C4-2B (cell line): ENCODE data around the gene FCN2.

Source experiments
- ZFX ChIP-seq: fragments of 450-650 bp; IDR thresholded peaks from 2 replicates; pipeline ENCODE4 v1.6.1; 2017
- TF ChIP-seq, protein P1 (sequence below): fragments of 450-650 bp; conservative IDR thresholded peaks from 2 replicates; pipeline ENCODE4 v1.5.1; 2017; ENCODE audit warnings: mild to moderate bottlenecking

DNA sequence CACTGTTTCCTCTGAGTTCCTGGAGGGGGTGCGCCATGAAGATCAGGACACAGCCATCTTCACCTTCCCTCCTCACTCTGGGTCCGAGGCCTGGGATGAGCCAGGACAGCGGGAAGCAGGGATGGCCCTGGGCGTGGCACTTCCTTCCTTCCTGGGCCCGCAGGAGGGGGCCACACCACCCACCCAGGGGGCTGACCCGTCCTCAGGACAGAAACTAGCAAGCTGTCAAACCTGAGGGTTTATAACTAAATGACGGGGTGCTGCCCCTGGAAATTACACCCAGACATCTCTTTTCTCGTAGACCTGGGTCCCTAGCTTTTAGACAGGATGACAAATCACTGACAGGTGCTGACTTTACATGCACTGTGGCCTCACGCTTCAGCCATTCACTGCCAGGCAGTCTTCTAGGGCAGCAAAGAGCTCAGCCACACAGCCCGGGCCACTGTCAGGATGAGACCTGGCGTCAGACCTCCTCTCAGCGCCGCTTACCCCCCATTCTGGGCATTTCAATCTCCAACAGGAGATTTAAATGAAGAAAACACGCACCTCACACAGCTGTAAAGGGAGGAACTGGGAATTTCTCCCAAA, 8.1 kb downstream of the FCN2 start:
- TF ChIP-seq, protein P1, sequence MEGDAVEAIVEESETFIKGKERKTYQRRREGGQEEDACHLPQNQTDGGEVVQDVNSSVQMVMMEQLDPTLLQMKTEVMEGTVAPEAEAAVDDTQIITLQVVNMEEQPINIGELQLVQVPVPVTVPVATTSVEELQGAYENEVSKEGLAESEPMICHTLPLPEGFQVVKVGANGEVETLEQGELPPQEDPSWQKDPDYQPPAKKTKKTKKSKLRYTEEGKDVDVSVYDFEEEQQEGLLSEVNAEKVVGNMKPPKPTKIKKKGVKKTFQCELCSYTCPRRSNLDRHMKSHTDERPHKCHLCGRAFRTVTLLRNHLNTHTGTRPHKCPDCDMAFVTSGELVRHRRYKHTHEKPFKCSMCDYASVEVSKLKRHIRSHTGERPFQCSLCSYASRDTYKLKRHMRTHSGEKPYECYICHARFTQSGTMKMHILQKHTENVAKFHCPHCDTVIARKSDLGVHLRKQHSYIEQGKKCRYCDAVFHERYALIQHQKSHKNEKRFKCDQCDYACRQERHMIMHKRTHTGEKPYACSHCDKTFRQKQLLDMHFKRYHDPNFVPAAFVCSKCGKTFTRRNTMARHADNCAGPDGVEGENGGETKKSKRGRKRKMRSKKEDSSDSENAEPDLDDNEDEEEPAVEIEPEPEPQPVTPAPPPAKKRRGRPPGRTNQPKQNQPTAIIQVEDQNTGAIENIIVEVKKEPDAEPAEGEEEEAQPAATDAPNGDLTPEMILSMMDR, result no peak
- no peak for TF ChIP-seq ZFX
